ENCODE measurements around the gene TUSC1. TPM values are rescaled to one million over a fixed set of nuclear protein-coding genes. Genes with fewer than 3 reads are reported as not detected.
"Not testable (repeated sequence)": the region's sequence is repeated elsewhere in the genome, so short reads cannot be mapped to it uniquely, and the experiment has no call there.

The TUSC1 gene
- total RNA-seq (2014; rRNA removed; shearing (Covaris generic)), result 29.0 and 41.1 TPM in 2 replicates

DNA sequence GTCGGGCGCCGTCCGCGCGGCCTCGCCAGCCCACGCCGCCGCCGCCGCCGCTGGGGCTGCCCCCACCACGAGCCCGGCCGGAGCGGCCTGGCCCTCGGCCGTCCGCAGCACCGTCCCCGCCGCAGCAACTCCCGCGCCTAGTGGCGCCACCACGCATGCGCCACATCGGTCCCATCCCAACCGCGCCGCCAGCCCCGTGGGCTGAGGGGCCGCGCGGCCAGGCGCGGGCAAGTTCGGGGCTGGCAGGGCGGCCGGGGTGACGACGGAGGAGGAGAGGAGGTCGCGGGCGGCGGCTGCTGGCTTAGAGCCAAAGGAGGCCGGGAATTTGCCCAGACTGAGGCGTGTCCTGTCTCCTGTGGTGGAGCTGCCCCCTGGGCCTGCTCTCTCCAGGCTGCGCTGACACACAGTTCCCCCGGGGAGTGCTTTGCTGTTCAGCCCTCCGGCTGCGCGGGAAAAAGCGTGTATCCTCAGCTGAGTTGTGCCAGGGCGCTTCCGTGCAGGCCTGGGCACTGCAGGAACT lies at the start of gene TUSC1:
Gene TUSC1 (minus strand): TSS at position 298 of the 520 bp plus-strand sequence. CDS start 132 bp downstream, at position 166.
- peak; percentile 96 for DNase-seq (ENCODE audit: low read depth)

GRCh38 chr9:25726871-25727410 lies 48.7 kb upstream of the TUSC1 start:
- DNase-seq (ENCODE audit: low read depth), result no peak

DNA sequence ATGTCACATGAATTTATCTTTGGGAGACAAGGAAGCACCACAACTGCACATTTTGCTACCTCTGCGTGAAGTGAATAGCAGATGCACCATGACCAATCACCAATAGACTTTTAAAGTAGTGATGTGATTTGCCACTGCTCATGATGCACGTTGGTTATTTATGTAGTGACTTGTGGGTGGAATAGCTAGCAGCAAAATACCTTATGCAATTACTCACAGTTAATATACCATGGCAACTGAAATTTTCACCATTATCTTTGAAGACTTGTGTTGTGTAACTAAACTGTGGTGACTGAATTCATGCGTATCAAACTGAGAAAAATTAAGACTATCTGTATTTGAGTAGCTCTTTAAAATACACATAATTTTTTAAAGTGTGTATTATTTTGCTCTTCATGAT lies 46.2 kb upstream of the TUSC1 start:
- peak; percentile 80 for DNase-seq (ENCODE audit: low read depth)

GRCh38 chr9:25716220-25716872 lies 38.1 kb upstream of the TUSC1 start:
- DNase-seq (ENCODE audit: low read depth), result peak; percentile 85

- DNase-seq (ENCODE audit: low read depth), result no peak
These were observed 31.7 kb upstream of the TUSC1 start for GRCh38 chr9:25709941-25710340.

DNA sequence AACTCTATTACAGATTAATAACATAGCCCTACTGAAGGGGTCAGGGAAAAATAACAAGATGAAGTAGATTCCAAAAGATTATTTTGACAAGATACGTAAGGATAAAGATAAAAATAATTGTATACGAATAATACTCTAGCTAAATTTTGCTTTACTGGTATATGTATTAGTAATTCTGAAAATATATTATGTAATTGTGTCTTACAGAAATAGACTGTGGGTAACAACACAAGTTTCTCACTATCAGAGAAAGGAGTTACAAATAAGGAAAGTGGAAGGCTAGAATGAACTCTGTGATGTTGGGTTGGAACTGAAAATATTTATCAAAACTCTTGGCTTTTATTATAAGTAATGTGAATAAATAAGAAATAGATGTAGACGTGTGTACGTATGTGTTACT lies 26.6 kb upstream of the TUSC1 start:
- DNase-seq (ENCODE audit: low read depth), result no peak

DNA sequence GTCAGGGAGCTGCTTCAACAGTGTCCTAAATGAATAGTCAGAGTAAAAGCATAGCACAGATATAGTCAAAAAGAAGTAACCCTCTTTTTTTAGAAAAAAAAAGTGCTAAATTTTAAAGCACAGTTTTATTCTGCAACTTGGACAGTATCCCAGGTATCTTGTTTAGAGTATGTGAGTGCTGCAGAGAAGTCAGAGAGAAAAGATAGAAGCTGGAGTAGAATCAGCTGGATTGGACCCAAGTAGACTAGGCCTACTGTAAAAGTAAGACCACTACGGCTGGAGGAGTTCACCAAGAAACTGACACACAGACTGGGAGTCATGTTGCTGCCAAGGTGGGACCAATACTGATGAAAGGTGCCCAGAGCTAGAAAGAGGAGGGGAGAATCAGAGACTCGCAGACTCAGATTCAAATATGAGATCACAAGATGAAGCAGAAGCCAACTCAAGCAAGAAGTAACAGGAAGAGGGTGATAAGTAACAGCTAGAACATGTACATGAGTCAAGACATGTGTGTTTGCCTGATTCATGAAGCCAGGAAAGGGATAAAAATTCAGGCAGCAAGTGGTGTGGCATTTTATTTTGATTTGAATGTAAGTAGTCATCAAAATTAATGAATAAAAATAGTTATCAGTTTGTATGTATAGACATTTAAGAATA lies 25.6 kb upstream of the TUSC1 start:
- DNase-seq (ENCODE audit: low read depth), result peak; percentile 12

DNA sequence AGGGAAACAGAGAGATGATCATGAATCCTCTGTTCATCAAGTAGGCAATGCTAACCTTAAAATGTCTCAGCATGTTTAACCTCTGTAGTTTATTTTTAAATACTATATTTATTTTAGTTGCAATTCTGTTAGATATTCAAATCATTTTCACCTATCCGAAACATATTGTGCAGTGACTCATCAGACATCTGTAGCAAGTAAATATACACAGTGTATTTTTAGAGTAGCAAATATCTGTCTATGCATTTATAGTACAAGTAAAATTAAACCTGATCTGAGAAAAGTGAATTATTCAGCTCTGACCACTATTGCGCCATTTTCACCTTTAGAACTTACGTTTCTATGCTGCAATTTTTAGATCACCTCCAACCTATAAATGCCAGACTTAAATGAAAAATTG lies 24.3 kb upstream of the TUSC1 start:
- no peak for DNase-seq (ENCODE audit: low read depth)

DNA sequence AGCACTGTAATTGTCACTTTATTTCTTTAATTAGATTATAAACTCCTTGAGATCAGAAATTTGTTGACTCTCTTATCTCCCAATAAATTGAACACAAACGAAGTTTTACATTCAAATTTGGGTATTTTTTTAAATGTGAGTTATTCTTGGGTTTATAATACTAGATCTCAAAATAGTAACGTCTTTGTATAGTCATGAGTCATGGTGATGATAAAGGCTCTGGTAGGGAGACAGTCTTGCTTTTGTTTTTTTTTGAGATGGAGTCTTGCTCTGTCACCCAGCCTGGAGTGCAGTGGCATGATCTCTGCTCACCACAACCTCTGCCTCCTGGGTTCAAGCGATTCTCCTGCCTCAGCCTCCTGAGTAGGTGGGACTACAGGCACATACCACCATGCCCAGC lies 22.7 kb upstream of the TUSC1 start:
- DNase-seq (ENCODE audit: low read depth), result peak; percentile 60

- peak; percentile 17 for DNase-seq (ENCODE audit: low read depth)
These were observed 22.2 kb upstream of the TUSC1 start for GRCh38 chr9:25700430-25700829.

- no peak for DNase-seq (ENCODE audit: low read depth)
These were observed 13.5 kb upstream of the TUSC1 start for GRCh38 chr9:25691786-25692185.

GRCh38 chr9:25684321-25684720 lies 6.1 kb upstream of the TUSC1 start:
- no peak for DNase-seq (ENCODE audit: low read depth)

- peak; percentile 79 for DNase-seq (ENCODE audit: low read depth)
These were observed 3.0 kb upstream of the TUSC1 start for GRCh38 chr9:25681266-25681665.

DNA sequence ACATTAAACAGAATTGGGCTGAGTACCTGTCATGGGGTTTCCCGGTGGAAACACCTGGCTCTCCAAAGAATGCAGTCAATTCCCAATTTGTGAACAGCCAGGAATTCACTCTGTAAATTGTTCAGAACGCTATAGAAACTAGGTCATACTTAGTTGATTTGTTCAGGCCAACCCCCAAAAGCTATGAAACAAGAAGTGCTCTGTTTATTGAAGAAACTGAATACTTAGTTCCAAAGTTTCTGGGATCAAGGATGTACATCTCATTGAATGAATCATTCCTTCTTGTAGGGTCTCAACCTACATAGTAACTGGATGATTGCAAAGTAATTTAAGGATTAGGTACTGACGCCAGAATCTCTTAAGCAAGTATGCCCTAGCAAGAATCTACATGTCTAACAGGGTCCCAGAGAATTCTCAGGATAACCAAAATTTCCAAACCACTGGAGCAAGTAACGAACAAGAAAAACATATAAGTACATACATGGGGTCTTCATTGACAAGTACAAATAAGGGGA lies 659 bp upstream of the TUSC1 start:
- no peak for DNase-seq (ENCODE audit: low read depth)

DNA sequence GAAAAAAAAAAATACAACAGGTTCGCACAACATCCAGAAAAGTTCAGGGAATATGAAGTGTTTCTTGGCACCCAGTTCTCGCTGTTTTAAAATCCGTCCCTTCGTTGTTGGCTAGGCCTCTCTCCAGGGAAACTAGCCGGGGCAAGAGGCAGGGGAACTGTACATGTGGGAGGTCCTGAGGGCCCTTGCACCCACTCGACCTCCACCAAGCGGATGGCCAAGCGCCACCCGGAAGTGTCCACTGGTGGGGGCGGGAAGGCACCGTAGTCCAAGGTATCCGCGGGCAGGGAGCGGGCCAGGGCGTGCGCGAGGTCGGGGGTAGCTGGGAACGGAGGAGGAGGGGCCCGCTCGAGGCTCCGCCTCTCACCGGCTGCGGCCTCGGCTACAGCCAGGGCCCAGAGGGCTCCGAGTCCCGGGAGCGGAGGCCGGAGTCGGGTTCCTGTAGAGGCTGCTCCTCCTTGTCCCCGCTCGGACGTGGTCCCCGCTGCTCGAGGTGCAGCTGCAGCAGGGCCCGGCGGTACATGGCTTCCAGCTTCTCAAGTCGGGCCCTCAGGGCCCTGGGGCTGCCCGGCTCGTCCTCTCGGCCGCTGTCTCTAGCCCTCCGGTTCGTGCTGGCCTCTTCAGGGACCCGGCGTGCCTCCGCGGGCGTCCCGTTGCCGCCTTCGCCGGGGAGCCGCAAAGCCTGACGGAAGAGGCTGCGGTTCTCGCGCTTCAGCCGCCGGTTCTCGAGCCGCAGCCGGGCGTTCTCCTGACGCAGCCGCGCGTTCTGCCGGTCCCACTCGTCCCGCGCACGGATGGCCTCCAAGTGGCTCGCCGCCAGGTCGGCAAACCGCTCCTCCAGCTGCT lies 720 bp downstream of the TUSC1 start:
- DNase-seq (ENCODE audit: low read depth), result peak; percentile 89

DNA sequence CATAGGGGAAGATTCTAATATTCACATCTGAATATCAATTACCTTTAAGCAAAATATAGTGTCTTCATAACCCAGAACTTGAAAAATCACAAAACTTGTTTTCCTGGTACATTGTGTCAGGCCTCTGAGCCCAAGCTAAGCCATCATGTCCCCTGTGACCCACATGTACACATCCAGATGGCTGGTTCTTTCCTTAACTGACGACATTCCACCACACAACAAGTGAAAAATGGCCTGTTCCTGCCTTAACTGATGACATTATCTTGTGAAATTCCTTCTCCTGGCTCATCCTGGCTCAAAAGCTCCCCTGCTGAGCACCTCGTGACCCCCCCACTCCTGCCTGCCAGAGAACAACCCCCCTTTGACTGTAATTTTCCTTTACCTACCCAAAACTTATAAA lies 2.4 kb downstream of the TUSC1 start:
- not testable (repeated sequence) for DNase-seq (ENCODE audit: low read depth)

GRCh38 chr9:25658571-25658970 lies 19.7 kb downstream of the TUSC1 start:
- DNase-seq (ENCODE audit: low read depth), result peak; percentile 22

DNA sequence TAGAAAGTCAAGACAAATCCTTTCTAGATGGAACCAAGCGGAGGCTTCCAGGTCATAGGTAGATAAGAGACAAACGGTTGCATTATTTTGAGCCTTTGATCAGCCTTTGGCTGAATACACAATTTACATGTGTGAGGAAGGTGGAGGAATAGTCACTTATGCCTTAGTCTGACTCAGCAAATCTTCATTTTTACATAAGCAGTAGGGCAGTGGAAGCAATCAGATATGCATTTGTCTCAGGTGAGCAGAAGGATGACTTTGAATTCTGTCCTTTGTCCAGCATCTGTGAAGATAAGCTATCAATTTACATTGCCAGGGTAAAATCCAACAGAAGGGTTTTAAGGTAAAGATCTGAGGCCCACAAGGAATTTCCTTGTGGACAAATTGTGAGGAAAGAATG lies 23.8 kb downstream of the TUSC1 start:
- DNase-seq (ENCODE audit: low read depth), result no peak

DNA sequence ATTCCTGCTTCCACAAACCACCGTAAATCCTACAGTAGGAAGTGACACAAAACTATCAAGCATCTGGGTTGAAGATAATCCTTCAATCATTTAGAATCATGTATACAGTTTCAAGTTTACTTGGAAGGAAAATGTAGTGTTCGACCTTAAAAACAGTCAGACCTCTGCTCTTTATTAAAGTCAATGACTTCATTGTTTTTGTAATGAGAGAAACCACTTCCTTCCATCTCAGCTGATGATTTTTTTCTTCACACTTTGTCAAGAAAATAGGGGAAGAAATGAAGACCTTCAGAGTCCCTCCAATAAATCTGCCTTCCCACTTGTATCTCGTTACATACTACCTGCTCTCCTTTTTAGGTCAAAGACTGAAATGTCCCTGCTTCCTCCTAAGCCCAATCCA lies 30.1 kb downstream of the TUSC1 start:
- DNase-seq (ENCODE audit: low read depth), result peak; percentile 3

- no peak for DNase-seq (ENCODE audit: low read depth)
These were observed 42.2 kb downstream of the TUSC1 start for GRCh38 chr9:25636026-25636425.

DNA sequence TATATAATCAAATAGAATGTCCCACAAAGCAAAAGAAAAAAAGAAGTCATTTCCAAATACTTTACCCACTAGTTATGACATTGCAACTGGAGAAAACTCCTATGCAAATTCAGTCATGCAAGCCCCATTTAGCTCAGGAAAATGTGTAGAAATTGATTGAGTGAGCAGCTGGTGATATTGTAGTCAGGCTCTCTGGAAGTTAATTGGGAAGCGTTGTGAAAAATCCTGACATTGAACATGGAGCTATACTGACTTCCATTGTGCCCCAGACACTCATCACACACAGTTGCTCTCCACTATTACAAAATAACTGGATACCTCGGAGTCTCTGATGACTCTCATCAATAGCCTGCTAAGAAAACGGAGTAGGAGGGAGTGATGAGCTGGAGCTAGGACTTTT lies 49.0 kb downstream of the TUSC1 start:
- DNase-seq (ENCODE audit: low read depth), result no peak

All from M059J (cell line).